Brain pericyte (primary cell): Measurements from ENCODE around the gene UGGT2.
A peak's percentile ranks its signal among the peaks of the same experiment; 100 is the strongest.

Source experiments
- DNase-seq: peaks from one replicate; pipeline ENCODE4 v3.0.0-alpha.2; 2012; ENCODE audit warnings: low read depth, low spot score

Gene UGGT2, protein sequence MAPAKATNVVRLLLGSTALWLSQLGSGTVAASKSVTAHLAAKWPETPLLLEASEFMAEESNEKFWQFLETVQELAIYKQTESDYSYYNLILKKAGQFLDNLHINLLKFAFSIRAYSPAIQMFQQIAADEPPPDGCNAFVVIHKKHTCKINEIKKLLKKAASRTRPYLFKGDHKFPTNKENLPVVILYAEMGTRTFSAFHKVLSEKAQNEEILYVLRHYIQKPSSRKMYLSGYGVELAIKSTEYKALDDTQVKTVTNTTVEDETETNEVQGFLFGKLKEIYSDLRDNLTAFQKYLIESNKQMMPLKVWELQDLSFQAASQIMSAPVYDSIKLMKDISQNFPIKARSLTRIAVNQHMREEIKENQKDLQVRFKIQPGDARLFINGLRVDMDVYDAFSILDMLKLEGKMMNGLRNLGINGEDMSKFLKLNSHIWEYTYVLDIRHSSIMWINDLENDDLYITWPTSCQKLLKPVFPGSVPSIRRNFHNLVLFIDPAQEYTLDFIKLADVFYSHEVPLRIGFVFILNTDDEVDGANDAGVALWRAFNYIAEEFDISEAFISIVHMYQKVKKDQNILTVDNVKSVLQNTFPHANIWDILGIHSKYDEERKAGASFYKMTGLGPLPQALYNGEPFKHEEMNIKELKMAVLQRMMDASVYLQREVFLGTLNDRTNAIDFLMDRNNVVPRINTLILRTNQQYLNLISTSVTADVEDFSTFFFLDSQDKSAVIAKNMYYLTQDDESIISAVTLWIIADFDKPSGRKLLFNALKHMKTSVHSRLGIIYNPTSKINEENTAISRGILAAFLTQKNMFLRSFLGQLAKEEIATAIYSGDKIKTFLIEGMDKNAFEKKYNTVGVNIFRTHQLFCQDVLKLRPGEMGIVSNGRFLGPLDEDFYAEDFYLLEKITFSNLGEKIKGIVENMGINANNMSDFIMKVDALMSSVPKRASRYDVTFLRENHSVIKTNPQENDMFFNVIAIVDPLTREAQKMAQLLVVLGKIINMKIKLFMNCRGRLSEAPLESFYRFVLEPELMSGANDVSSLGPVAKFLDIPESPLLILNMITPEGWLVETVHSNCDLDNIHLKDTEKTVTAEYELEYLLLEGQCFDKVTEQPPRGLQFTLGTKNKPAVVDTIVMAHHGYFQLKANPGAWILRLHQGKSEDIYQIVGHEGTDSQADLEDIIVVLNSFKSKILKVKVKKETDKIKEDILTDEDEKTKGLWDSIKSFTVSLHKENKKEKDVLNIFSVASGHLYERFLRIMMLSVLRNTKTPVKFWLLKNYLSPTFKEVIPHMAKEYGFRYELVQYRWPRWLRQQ (N-terminal part only)

DNA sequence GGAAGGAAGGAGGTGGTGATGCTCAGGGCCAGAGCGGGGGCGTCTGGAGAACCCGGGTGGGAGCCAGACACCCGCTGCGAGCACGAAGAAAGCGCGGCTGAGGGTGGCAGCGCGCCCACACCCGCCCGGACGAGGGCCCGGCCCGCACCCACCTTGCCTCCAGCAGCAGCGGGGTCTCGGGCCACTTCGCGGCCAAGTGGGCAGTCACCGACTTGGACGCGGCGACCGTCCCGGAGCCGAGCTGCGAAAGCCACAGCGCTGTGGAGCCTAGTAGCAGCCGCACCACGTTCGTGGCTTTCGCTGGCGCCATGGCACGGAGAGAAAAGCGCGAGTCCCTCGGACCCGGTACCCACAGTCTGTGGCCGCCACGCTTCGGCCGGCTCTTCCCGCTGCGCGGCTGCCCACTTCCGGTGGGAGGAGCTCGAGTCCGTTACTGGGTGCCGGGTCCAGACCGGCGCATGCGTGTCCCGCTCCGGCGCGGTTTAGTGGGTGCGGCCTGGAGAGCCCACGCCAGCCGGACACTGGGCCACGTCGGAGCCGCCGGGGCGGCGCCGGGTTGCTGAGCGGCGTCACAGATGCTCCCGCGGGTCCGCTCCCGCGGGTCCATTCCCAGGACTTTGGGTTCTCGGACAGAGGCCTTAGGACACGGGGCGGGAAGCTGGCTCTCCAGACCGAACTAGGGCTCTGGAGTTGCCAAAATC is at the start of gene UGGT2:
TSS of gene UGGT2 (minus strand) at position 399 of the 701 bp plus-strand sequence. CDS start at position 310, 89 bp downstream.
- DNase-seq: peak; percentile 76

DNA sequence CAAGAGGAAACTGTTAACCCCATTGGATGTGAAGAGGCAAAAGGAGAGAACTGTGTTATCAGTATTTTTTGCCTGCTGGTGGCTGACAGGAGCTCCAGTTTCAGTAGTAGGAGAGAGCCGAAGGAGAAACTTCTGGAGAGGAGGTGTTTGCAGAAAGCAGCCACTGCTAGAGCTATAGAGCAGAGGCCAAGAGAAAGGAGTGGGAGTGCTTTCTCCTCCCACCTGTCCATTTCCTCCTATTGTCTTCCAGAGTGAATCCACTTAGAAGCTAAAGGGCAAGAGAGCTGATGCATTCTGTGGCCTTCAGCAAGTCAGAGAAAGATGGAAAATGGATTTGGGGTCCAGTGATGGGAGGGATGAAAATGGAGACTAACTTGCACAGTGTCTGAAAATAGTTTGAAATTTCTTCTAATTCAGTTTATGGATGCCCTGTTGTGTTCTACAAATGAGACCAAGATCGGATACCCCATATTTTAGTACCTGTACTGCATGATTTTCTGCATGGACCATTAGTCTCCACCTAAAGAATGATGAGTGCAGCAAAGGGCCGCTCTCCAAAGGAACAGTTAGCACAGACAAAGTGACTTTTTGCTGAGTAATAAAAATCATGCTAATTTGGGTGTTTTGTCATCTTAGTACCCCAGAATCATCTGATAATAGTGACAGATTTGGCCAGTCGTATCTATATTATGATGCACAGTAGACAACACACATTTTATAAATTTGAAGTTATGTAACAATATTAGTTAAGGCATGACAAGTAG is 47.4 kb upstream of the UGGT2 start:
- no peak for DNase-seq

DNA sequence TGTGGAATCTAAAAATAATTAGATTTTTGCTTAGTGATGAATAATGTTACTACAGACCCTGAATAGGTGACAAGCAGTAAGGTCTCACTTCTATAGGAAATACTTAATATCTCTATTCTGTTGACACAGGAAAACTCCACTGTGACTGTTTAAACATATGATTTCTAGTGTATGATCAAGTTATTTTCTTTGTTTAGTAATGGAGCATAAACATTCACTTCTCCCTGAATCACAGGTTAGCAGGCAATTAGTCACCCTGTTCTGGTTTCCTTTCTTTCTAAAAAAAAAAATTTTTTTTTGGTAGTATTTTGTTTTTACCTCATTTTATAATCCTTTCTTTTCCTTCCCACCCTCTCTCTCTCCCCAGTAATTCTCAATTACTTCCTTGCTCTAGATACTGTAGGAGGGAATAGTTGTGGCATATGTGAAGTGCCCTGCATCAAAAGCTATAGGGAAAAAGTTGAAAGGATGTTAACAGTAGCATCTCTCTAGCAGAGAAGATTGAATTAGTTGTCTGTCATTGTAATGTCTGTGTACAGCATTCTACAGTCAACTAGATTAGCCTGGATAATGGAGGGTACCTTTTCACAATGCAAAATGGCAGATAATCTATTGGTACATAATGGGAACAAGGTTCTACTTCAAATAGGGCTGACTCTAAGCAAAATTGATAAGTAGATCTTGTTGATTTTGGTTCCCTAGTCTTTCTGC is 40.2 kb upstream of the UGGT2 start:
- no peak for DNase-seq

DNA sequence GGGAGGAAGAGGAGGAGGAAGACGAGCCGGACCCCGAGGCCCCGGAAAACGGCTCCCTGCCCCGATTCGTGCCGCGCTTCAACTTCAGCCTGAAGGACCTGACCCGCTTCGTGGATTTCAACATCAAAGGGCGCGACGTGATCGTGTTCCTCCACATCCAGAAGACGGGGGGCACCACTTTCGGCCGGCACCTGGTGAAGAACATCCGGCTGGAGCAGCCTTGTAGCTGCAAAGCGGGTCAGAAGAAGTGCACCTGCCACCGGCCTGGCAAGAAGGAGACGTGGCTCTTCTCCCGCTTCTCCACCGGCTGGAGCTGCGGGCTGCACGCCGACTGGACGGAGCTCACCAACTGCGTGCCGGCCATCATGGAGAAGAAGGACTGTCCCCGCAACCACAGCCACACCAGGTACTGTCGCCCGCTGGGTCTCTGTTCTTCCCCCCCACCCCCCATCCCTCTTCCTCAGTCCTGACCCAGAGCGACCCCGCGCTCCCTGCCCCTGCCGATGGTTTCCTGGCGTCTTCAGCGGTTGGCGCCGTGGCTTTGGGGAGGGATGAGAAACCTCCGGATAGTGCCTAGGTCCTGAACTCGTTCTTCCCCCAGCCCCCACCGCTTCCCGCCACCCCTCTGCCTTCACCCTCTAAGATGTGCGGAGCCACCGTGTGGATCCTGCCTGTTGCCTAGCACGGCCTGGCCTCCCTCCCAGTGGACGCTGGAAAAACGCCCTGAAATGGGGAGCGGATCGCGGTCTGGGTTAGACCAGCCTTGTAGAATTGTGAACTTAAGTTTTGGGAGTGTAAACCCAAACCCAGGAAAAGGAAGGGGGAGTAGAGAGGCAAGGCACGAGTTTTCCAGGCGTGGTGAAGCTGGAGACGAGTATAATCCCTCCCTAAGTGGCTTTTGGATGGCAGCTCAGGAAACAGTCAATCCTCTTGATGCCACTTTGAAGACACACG is 38.2 kb upstream of the UGGT2 start:
- DNase-seq: no peak

DNA sequence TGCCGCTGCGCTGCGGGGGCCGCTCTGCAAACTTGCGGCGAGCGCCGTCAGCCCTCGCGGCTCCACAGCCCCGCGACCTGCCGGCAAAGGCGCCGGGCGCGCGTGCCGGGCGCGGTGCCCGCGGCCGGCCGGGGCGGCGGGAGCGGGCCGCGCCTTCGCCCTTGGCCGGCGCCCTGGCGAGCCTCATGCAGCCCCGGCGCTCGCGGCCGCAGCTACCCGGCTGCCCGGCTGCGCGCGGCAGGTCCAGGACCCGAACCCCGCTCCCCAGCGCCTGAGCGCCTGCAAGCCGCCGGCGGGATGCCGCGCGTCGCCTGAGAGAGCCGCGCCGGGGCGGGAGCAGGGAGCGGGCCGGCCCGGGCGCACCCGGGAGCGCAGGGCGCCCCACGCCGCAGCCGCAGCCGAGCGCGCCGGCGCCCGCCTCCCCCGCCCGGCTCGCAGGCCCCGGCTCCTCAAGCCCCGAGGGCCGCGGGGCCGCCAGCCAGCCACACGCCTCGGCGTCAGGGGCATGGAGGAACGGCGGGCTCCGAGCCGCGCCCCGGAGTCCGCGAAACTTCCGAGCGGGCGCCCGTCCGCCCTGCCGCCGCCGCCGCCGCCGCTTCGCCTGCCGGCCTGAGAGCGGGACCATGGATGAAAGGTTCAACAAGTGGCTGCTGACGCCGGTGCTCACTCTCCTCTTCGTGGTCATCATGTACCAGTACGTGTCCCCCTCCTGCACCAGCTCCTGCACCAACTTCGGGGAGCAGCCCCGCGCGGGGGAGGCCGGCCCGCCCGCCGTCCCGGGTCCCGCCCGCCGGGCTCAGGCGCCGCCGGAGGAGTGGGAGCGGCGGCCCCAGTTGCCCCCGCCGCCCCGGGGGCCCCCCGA is 37.3 kb upstream of the UGGT2 start:
- DNase-seq: no peak

DNA sequence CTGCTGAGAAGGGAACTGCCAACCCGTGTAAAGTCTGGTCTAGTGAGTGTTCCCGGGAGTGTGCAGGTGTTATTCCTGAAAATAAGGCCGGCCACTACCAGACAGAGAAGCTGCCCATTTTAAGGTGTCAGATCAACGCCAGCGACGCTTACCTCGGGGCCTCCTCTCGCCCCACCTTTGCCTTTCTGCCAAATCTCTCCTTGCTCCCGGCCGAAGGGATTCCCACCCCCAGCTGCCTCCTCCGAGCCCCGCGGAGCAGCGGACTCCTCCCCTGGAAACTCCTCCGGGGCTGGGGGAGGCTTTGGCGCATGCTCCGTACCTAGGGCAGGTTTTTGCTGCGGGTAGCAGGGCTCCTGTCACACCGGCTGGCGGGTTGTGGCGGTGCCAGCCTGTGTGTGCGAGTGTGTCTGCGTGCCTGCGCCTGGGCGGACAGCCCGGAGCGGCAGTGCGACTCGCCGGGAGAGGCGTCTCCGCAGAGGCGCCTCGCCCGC is 36.6 kb upstream of the UGGT2 start, which contains the start of gene HS6ST3:
TSS of gene HS6ST3 (plus strand) at position 359 of the 491 bp plus-strand sequence.
- DNase-seq: no peak

DNA sequence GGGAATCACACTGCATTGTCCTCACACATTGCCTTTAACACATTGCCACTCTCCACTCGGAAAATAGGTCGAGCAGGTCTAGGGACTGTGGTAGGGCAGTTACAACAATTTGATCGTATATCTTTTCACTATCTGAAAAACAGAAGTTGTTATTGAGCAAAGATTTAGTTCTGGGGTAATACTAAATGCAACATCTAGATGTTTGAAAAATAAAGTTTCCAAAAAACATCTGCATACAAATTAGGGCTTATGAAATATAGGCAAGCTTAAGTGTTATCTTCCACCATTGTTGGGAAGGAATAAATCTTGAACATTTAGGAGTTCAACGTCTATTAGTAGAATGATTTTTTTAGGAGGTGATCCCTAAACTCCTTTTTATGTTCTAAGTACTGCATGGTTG is 35.9 kb upstream of the UGGT2 start:
- no peak for DNase-seq

DNA sequence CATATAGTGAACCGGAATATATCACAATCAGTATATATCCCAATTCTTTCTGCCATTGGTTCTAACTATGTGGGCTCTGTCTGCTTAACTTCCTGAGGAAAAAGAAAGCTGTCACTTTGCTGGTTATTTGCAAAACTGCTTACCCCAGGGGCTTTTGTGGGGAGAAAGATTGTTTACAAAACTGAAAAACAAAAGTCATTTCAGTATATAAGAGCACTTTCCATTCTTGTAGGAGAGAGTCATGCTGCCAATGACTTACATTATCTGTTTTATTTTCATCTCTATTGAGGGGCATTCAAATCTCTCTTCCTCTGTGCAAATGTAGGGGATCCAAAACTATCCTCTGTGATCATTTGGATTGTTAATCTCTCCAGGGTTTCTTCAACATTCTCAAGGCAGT is 33.5 kb upstream of the UGGT2 start:
- no peak for DNase-seq

DNA sequence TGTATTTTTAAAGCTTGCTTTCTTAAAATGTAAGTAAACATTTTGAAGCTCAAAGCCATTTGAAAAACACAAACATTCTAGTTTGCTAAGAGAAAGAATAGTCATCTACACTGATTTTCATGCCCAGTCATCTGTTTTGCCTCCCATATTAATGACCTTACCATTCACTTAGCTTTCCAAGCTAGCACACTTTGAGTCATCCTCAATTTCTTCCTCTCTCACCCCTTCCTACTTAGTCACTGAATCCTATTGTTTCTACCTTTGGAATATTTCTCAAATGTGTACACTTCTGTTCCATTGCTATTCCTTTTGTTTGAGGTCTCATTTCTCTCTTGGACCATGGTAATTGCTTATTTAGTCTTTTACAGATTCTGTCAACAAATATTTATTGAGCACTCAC is 29.4 kb upstream of the UGGT2 start:
- DNase-seq: no peak

DNA sequence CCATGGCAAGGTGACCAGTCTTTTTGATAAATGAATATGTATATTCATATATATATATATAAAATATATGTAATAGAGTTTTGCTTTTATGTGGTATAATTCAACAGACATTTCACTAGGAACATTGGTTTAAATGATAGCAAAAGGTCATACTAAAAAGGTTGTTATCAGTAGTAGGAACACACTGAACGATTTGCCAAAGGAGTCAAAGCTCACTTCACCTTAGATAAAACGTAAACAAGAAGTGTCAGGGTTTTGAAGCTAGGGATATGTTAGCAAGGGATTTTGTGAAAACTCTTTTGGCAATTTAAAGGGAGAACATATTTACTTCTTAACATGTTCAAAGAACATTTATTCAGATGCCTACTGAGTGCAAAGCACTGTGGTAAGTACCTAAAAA is 28.7 kb upstream of the UGGT2 start:
- DNase-seq: no peak

DNA sequence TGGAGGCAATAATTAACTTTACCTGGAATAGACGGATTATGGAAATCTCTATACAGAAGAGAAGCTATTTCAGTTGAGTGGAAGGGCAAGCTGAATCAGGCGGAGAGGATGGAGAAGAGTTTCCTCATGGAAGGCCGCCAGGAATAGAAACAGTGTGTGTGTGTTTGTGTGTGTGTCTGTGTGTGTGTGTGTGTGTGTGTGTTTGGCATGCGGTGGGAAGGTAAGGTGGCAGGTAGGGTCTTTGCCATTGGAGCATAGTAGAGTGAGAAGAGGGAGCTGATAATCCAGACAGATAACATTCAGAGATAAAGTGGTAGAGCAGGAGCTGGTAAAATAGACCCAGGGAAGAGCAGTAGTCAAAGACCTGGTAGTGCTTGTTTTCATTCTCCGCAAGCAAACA is 27.5 kb upstream of the UGGT2 start:
- DNase-seq: no peak

DNA sequence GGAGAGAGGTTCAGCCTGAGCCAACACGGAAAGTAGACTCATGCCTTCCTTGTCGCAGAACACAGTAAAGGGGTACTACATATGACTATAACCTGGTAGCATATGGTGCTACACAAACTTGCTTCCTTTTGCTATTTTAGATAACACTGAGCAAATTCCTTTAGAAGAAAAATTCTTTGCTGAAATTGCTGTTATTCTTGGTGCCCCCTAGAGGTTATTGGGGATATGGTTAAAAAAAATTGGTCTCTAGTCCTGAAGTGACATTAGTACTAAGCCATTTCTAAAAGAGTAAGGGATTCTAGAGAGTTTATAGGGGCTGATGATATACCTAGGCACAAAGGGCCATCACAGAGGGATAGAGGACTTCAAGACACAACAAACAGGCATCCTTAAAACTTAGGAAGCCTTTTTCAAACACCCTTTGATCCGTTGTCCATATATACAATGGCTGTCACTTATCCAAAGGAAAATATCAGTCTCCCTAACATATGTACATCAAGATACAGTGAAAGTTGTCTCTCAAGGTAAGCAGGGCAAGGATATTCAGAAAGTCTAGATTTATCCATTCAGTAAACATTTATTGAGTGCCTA is 22.8 kb upstream of the UGGT2 start:
- no peak for DNase-seq

DNA sequence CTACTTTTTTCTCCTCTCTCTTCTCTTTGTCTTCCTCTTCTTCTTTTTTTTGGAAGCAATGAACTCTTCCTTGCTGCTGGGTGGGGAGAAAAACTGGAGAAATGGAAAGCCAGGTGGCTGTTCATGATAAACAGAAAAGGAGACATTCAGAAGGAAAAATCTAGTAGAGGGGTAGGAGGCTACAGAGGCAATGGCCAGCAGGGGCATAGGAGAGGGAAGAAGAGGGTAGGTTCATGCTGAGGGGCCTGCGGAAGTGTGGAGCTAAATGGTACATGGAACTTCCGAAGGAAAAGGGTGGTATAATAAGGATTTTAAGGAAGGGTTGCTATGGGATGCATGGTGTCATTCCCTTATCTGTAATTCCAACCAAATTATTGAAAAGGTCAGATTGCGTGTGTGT is 19.2 kb upstream of the UGGT2 start:
- no peak for DNase-seq

DNA sequence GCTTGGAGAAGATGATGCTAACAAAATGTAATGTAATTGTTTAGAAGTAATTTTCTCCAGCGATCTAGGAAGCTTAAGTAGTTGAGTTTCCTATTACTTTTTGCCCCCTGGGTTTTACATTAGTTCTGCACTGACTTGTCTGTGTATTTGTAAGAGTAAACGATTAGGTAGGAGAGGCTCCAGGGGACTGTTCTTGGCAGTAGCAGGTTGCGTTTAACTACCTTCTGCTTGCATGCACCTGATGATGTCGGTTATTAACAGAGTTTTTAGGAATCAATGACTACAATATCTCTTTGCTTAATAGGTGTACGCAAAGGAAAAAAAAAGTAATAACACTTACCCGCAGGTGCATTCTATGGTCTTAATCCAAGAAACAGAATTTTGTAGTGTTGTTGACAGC is 18.3 kb upstream of the UGGT2 start:
- no peak for DNase-seq

DNA sequence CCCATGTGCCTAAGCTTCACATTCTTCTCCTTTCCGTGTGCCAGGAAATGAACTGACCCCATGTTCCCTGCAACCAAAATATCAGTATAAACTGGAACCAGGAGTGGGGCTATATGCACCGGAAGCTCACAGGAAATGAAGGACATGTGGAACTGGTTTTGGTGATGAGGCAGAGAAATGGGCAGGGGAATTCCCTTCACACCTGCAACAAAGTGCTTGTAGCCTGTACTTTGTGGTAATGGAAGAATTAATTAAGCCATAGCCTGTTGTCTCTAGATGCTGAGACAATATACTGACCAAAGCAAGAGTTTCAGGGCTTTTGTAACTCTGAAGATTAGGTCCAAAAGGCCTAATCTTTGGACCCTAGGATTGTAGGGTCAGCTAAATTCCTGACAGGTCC is 15.5 kb upstream of the UGGT2 start:
- DNase-seq: no peak

DNA sequence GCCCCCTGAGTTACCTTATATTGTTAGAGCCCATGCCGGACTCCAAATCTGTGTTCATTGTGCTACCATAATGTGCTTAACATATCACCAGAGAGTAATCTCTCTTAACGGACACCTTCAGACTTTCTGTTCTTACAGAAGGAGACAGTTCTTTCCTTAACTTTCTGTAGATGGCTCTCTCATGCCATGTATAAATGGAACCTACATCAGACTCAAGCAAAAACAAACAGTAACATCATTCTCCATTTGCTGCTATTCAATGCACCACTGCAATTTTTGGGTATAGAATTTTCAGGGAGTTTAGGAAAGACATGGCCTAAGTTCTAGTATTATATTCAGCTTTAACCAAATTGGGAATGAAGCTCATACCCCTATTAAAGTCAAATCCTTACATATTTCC is 12.6 kb upstream of the UGGT2 start:
- DNase-seq: no peak

DNA sequence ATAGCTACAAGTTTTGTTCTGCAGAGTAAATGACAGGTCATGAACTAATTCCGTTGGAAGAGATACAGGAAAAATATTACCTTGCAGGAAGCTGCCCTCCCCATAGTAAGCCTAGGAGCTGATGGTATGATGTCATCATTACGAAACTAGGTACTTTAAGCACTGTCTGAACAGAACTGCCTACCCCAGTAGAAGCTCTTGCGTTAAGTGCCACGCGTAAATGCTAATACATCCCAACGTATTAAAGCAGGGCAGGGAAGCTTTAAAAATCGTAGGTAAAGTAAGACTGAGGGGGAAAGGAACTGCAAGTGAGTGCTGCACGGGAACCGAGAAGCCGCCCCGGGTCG is 572 bp downstream of the UGGT2 start:
- DNase-seq: peak; percentile 6
